Measurements from ENCODE around the gene WWOX. TPM values are rescaled to one million over a fixed set of nuclear protein-coding genes. Genes with fewer than 3 reads are reported as not detected.

Gene WWOX
- total RNA-seq, 3 donors from 2014 or later, result 11.7 to 18.0 (median 13.8) TPM

- H3K9me3 ChIP-seq, result no peaks in the 10 kb centered on the region
- no peak overlapping the region for H3K4me3 ChIP-seq
- no peak for ATAC-seq
- no peaks in the 10 kb centered on the region for H3K4me1 ChIP-seq (ENCODE audit: low read depth)
- intact Hi-C loops (cut with DNase I, micrococcal nuclease), result no loop called here
- TF ChIP-seq CTCF (IDR thresholded peaks at IDR 0.05), result no peak
- DNase-seq, result no peak
- H3K36me3 ChIP-seq (ENCODE audit: low read depth), result no peaks in the 10 kb centered on the region
Observed at GRCh38 chr16:78161023-78161729, 61.7 kb downstream of the WWOX start.

GRCh38 chr16:78163772-78164670 lies 64.6 kb downstream of the WWOX start:
- ATAC-seq (no peak), DNase-seq (no peak)
- H3K9me3 ChIP-seq, result no peaks in the 10 kb centered on the region
- H3K4me1 ChIP-seq (ENCODE audit: low read depth), result no peaks in the 10 kb centered on the region
- intact Hi-C loops (cut with DNase I, micrococcal nuclease), result no loop called here
- H3K4me3 ChIP-seq, result no peak overlapping the region
- no peak for TF ChIP-seq CTCF (IDR thresholded peaks at IDR 0.05)
- no peaks in the 10 kb centered on the region for H3K36me3 ChIP-seq (ENCODE audit: low read depth)

- Histone ChIP-seq H3K4me3 (no peak overlapping the region), H3K9me3 (no peaks in the 10 kb centered on the region), H3K36me3 (ENCODE audit: low read depth) (no peaks in the 10 kb centered on the region), H3K4me1 (ENCODE audit: low read depth) (no peaks in the 10 kb centered on the region)
- intact Hi-C loops (cut with DNase I, micrococcal nuclease), result no loop called here
- no peak for ATAC-seq
- no peak for TF ChIP-seq CTCF (IDR thresholded peaks at IDR 0.05)
- no peak for DNase-seq
Observed at GRCh38 chr16:78170494-78170933, 71.1 kb downstream of the WWOX start.

- no peak for TF ChIP-seq CTCF (IDR thresholded peaks at IDR 0.05)
- Histone ChIP-seq H3K4me3 (no peak overlapping the region), H3K4me1 (ENCODE audit: low read depth) (peaks cover 8% of the 10 kb centered on the region), H3K9me3 (no peaks in the 10 kb centered on the region), H3K36me3 (ENCODE audit: low read depth) (no peaks in the 10 kb centered on the region)
- no peak for DNase-seq
- ATAC-seq, result no peak
- intact Hi-C loops (cut with DNase I, micrococcal nuclease), result no loop called here
Observed at GRCh38 chr16:78175287-78175686, 75.8 kb downstream of the WWOX start.

GRCh38 chr16:78176435-78176834 lies 77.0 kb downstream of the WWOX start:
- DNase-seq, result no peak
- intact Hi-C loops (cut with DNase I, micrococcal nuclease), result no loop called here
- no peak for TF ChIP-seq CTCF (IDR thresholded peaks at IDR 0.05)

More at GRCh38 chr16:78176435-78176834, 77.0 kb downstream of the WWOX start:
- Histone ChIP-seq H3K36me3 (ENCODE audit: low read depth) (no peaks in the 10 kb centered on the region), H3K4me3 (no peak overlapping the region), H3K4me1 (ENCODE audit: low read depth) (peaks cover 8% of the 10 kb centered on the region), H3K9me3 (no peaks in the 10 kb centered on the region)
- ATAC-seq, result no peak
